Fibroblast of lung (primary cell): ENCODE results near the gene GIMAP6.

Experiments used
- CTCF ChIP-seq, 2 donors: IDR thresholded peaks in 1 of 2; conservative IDR thresholded peaks in 1 of 2; 1 replicate in 1 of 2; 2 replicates in 1 of 2; pipeline ENCODE4 v1.5.1; 2011 to 2012; ENCODE audit warnings: low read length in 2 of 2, control low read depth in 1 of 2, inconsistent platforms in 1 of 2, low read depth in 1 of 2, mild to moderate bottlenecking in 1 of 2
- EZH2 ChIP-seq: IDR thresholded peaks from 2 replicates; pipeline ENCODE4 v1.5.1; 2012; ENCODE audit warnings: low read length, control low read depth, mild to moderate bottlenecking; ENCODE audit errors: missing control alignments

DNA sequence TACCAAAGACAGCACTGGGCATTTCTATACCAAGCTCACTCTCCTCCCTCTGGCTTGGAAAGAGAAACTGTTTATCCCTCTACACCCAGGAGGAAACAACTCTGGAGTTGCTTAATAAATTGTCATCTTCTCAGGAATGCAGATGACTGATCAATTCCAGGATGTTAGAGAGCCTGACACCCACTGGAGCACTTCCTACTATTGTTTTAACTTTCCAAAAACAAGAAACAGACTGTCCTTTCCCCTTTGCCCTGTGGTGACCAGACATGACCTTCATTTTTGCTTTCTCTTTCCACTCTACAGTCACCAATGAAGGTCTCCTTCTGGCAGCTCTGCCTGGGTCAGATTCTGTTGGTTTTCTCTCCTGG is 45.4 kb downstream of the GIMAP6 start:
- TF ChIP-seq CTCF (conservative IDR thresholded peaks at IDR 0.05 in 1 of 2, IDR thresholded peaks at IDR 0.05 in 1 of 2; ENCODE audit: low read depth in 1 of 2, low read length in 2 of 2) (no peak), EZH2 (no peak)
